ENCODE measurements around the gene FREY1.

DNA sequence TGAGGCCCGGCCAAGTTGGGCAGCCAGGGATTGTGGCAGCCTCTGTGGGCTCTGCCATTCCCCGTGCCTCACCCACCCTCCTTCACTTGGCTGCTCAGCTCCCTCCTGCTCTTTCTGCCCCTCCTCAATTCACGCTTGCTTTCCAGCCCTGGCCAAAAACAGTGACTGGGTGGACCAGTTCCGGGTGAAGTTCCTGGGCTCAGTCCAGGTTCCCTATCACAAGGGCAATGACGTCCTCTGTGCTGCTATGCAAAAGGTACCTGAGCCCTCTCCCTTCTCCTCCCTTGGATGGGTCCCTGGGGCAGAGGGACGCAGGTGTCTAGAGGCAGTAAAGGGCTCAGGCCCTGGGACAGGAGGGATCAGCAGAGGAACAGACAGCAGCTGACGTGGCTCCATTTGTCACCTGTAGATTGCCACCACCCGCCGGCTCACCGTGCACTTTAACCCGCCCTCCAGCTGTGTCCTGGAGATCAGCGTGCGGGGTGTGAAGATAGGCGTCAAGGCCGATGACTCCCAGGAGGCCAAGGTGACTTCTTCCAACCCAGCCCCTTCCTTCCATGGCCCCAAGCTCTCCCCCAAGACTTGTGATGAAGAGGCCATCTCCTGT, 2.7 kb downstream of the FREY1 start:
- TF ChIP-seq, protein P1, sequence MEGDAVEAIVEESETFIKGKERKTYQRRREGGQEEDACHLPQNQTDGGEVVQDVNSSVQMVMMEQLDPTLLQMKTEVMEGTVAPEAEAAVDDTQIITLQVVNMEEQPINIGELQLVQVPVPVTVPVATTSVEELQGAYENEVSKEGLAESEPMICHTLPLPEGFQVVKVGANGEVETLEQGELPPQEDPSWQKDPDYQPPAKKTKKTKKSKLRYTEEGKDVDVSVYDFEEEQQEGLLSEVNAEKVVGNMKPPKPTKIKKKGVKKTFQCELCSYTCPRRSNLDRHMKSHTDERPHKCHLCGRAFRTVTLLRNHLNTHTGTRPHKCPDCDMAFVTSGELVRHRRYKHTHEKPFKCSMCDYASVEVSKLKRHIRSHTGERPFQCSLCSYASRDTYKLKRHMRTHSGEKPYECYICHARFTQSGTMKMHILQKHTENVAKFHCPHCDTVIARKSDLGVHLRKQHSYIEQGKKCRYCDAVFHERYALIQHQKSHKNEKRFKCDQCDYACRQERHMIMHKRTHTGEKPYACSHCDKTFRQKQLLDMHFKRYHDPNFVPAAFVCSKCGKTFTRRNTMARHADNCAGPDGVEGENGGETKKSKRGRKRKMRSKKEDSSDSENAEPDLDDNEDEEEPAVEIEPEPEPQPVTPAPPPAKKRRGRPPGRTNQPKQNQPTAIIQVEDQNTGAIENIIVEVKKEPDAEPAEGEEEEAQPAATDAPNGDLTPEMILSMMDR (optimal IDR thresholded peaks at IDR 0.05 in 1 of 3, IDR thresholded peaks at IDR 0.05 in 1 of 3, conservative IDR thresholded peaks at IDR 0.05 in 1 of 3; ENCODE audit: extremely low read depth in 1 of 3, insufficient read depth in 2 of 3, low read length in 3 of 3): no peak
- TF ChIP-seq EZH2 (IDR thresholded peaks at IDR 0.05; ENCODE audit: low read length): no peak
